ENCODE data around the gene SH3RF3. TPM values are rescaled to one million over a fixed set of nuclear protein-coding genes. Genes with fewer than 3 reads are reported as not detected.

SH3RF3 gene
- total RNA-seq, 1 experiment from 2014 or later, result 0.30 TPM

DNA sequence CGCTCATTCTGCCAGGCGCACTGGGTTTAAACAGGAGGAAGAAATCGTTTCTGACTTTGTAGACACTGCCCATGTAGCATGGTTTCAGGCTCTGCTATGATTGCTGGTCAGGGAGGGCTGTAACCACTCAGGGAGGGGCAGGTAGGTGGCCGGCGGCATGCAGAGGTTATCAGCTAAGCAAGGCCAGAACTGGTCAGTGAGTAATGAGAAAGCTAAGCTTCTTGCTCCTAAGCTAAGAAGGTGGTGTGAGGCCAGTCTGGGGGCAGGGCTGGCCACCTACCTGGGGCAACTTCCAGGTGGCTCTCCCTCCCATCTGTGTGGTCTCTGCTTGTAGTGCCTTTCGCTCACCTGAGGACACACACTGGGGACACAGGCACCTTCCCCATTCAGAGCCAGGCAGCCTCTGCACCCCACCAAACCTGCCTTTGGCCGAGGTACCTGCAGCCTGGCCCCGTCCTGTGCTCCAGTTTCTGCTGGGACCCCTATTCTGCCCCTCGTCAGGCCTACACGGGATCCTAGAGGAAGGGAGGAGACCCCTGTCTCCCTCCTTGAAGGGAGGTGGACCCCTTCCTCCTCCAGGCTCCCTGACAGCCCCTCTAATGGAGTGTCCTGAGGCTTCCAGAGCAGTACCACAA is 288.8 kb downstream of the SH3RF3 start:
- Histone ChIP-seq H3K27me3 (no peaks in the 10 kb centered on the region; the same call in 1 of the 2 replicates), H3K9me3 (replicated peaks) (no peaks in the 10 kb centered on the region), H3K36me3 (no peaks in the 10 kb centered on the region), H3K4me1 (peaks cover 12% of the 10 kb centered on the region), H3K27ac (no peak overlapping the region), H3K4me3 (no peak overlapping the region)
- no peak for DNase-seq

DNA sequence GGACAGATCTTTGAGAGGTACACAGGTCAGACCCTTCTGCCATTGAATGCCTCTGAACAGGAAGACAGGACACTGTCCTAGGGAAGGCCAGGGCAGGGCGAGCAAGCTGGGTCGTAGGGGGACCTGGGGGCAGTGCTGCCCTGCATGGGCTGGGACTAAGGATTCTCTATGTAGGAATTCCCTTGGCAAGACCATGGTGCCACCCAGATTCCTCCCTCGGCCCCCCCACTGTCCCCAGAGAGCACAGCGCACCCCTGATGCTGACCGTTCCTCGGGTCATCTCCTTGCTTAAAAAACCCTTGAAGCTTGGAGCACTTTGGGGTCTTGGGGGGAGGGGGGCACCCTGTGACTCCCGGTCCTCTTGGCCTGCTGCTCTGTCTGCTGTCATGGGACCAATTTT is 289.7 kb downstream of the SH3RF3 start:
- no peaks in the 10 kb centered on the region for H3K9me3 ChIP-seq (replicated peaks)
- no peaks in the 10 kb centered on the region; the same call in 1 of the 2 replicates for H3K27me3 ChIP-seq
- H3K27ac ChIP-seq, result no peak overlapping the region
- no peak overlapping the region for H3K4me3 ChIP-seq
- peaks cover 13% of the 10 kb centered on the region for H3K4me1 ChIP-seq
- H3K36me3 ChIP-seq, result no peaks in the 10 kb centered on the region
- DNase-seq, result no peak

DNA sequence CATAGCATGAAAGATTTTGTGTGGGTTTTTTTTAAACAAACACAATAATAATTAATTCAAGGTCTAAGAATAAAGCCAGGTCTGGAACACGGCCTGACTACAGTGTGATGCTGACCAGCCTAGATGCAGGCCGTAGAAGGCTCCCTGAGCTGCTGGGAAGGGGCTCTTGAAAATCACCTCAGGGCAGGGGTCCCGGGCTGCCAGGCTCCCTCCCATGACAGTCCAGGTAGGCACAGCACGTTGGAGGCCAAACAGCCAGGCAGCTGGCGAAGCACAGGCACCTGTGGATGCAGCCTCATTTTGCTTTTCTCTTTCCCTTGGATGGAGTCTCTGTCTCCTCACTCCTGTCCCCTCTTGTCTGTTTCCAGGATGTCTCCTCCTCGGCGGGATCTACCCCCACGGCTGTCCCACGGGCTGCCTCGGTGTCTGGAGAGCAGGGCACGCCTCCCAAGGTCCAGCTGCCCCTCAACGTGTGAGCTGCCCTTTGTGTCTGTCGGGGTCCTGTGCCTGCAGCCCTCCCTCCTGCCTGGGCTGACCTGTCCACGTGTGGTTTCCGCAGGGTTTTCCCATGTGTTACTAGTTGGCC is 290.3 kb downstream of the SH3RF3 start:
- Histone ChIP-seq H3K9me3 (replicated peaks) (no peaks in the 10 kb centered on the region), H3K4me1 (peaks cover 13% of the 10 kb centered on the region), H3K4me3 (no peak overlapping the region), H3K27me3 (no peaks in the 10 kb centered on the region; the same call in 1 of the 2 replicates), H3K36me3 (no peaks in the 10 kb centered on the region), H3K27ac (no peak overlapping the region)
- no peak for DNase-seq

DNA sequence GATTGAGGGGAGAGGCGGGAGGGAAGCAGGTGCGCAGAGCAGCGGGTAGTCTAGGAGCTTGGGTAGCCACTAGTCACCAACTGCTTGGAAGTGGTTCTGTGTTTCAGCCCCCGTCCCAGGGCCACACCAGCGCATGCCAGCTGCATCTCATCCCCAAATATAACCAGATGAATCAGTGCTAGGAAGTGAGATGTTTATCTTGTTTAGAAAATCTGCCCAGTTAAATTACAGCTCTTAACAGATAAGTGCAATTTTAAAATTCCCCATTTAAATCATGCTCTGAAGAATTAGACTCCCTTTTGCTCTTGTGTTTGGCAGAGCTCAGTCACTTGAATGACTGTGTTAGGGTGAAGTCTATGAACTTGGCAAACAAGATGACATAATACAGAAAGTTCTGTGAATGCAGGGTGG is 291.0 kb downstream of the SH3RF3 start:
- DNase-seq, result no peak
- no peaks in the 10 kb centered on the region for H3K9me3 ChIP-seq (replicated peaks)
- H3K36me3 ChIP-seq, result no peaks in the 10 kb centered on the region
- no peak overlapping the region for H3K4me3 ChIP-seq
- H3K4me1 ChIP-seq, result peaks cover 13% of the 10 kb centered on the region
- no peaks in the 10 kb centered on the region; the same call in 1 of the 2 replicates for H3K27me3 ChIP-seq
- no peak overlapping the region for H3K27ac ChIP-seq

DNA sequence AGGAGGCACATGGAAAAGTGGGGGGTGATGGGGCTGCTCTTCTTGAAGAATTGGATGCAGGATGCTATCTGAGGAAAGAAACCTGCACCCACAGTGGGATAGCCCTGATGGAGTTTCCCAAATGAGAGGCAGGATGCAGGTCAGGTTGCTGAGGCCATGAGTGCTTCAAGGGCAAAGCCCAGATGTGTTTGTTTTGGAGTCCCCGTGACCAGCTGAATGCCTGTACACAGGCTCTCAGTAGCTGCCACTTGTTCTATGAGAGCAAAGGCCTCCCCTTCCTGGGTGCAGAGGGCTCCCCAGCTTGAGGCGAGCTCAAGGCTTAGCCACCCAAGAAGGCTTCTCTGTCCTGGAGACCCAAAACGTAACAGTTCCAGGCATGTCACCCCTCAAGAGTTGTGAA is 292.1 kb downstream of the SH3RF3 start:
- Histone ChIP-seq H3K4me3 (no peak overlapping the region), H3K9me3 (replicated peaks) (no peaks in the 10 kb centered on the region), H3K27ac (no peak overlapping the region), H3K4me1 (peaks cover 13% of the 10 kb centered on the region), H3K36me3 (no peaks in the 10 kb centered on the region), H3K27me3 (no peaks in the 10 kb centered on the region; the same call in 1 of the 2 replicates)
- DNase-seq, result no peak

DNA sequence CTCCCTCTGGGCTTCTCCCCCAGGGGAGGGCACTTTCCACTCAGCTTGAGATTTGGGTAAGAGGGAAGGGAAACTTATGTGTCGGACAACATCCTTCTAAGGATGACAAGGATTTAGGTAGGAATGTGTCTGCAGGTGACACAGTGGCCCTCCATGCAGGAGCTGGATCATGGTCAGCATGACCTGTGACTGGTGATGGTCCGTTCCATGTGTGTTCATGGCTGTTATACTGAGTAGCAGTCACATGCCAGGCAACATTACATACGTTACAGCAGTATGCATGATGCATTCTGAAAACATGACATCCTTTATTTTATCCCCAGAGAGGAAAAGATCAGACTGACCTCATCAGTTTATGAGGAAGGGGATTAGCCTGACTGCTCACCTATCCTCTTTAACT is 292.6 kb downstream of the SH3RF3 start:
- H3K36me3 ChIP-seq, result no peaks in the 10 kb centered on the region
- no peak for DNase-seq
- peaks cover 13% of the 10 kb centered on the region for H3K4me1 ChIP-seq
- no peak overlapping the region for H3K27ac ChIP-seq
- no peaks in the 10 kb centered on the region for H3K9me3 ChIP-seq (replicated peaks)
- H3K27me3 ChIP-seq, result no peaks in the 10 kb centered on the region; the same call in 1 of the 2 replicates
- no peak overlapping the region for H3K4me3 ChIP-seq

DNA sequence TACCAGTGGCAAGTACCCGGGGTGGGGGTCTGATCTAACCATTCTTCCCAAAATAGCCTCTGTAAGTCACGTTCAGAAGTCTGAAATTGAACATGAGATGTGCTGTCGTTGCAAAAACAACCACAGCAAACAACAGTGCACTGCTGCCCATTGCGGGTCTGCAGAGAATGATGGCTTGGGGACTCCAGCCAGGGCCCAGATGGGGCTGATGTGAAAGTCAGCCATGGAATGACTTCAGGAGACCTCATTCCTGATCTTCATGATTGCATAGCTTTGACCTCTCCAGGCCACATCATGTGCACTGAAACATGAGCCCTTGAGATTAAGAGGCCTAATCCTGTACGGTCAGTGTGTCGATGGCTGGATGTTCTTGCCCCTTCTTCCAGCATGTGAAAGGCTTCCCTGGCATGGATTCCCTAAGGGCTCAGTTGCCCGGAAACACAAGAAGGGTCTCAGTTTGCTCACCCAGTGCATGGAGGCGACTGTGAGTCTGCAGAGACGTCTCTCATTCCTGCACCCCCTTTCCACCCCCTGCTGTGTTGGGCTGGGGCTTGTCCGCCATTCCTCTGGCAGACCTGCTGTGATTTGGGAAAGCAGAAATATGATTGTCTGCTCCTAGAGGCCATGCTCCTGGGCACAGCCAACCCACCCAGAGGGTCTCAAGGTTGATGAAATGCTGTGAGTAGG is 293.2 kb downstream of the SH3RF3 start:
- Histone ChIP-seq H3K27me3 (no peaks in the 10 kb centered on the region; the same call in 1 of the 2 replicates), H3K4me3 (no peak overlapping the region), H3K9me3 (replicated peaks) (no peaks in the 10 kb centered on the region), H3K36me3 (no peaks in the 10 kb centered on the region), H3K4me1 (peaks cover 13% of the 10 kb centered on the region), H3K27ac (no peak overlapping the region)
- DNase-seq, result peak in 1 of 2 experiments; percentile 29

DNA sequence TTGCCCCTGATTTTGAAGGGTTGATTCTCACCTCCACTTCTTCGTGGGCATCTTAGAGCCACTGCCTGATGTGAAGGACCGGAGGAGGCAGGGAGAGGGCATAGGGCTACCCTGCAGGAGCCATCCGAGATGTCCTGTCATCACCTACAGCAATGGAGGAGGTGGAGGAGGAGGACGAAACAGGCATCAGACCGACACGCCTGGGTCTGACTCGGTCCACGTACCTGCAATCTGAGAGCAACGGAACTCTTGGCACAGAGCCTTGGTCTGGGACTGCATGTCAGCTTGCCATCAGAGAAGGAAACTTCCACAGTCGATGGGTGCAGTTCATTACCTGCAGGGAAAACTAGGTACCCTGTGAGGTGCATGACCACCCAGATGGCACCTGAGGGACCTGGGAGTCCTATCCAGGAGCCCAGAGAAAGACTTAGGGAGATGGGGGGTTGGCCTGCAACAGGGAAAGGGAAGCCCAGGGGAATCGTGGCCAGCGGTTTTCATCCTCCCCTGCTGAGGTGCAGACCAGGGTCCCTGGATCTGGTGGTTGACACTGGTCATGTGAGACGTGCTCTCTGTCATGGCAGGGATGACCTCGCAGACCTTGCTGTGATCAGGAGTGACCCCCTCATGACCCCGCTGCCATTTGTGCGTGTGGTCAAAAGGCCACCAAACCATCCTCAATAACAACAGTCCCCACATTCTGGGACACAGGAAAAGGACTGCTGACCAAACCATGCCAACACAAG is 293.9 kb downstream of the SH3RF3 start:
- peaks cover 13% of the 10 kb centered on the region for H3K4me1 ChIP-seq
- no peak for DNase-seq

DNA sequence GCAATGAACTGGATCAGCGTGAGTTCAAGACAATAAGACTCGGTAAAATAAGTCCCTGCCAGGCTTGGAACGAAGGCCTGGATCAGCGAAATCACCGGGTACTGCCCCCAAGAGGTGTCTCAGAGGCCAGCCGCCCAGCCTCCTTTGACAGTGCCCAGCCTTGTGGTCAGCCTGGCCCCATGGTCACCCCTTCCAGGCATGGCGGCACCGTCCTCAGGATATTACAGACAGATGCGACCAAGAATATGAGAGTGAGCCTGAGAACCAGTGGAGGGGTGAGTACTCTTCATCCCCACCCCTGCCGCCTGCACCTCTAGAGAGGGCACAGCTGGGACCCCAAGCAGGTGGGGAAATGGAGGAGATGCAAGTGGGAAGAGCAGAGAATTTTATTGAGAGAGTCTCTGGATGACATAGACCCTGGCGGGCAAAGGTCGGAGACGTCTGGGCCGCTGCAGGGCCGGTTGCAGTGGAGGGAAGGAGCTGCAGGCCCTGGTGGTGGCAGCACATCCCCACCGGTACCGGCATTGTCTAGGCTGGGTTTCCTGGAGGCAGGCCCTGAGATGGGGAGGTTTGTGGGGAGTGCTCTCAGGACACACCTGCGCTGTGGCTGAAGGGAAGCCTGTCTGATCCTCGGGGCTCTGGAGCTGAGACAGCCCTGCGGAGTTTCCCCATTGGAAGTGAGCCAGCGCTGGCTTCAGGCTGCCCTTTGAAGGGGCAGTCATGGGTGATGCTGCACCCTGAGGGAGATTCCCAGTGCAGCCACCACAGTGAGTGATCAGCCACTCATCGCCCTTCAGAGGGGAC is 294.8 kb downstream of the SH3RF3 start:
- H3K27ac ChIP-seq, result no peak overlapping the region
- H3K4me3 ChIP-seq, result no peak overlapping the region
- no peaks in the 10 kb centered on the region for H3K27me3 ChIP-seq
- no peak for DNase-seq
- no peaks in the 10 kb centered on the region for H3K36me3 ChIP-seq
- peaks cover 13% of the 10 kb centered on the region for H3K4me1 ChIP-seq
- no peaks in the 10 kb centered on the region for H3K9me3 ChIP-seq (replicated peaks)

More for the DNA sequence above, 293.9 kb downstream of the SH3RF3 start:
- Histone ChIP-seq H3K27me3 (no peaks in the 10 kb centered on the region; the same call in 1 of the 2 replicates), H3K9me3 (replicated peaks) (no peaks in the 10 kb centered on the region), H3K36me3 (no peaks in the 10 kb centered on the region), H3K4me3 (no peak overlapping the region), H3K27ac (no peak overlapping the region)

DNA sequence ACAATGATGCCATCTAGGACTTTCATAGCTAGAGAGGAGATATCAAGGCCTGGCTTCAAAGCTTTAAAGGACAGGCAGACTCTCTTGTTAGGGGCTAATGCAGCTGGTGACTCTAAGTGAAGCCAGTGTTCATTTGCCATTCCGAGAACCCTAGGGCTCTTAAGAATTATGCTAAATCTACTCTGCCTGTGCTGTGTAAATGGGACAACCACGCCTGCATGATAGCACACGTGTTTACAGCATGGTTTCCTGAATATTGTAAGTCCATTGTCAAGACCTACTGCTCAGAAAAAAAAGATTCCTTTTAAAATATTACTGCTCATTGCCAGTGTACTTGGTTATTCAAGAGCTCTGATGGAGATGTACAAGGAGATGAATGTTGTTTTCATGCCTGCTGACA is 296.4 kb downstream of the SH3RF3 start:
- H3K36me3 ChIP-seq, result no peaks in the 10 kb centered on the region
- peaks cover 13% of the 10 kb centered on the region for H3K4me1 ChIP-seq
- no peak for DNase-seq
- no peak overlapping the region for H3K27ac ChIP-seq
- no peaks in the 10 kb centered on the region for H3K27me3 ChIP-seq
- H3K4me3 ChIP-seq, result no peak overlapping the region
- H3K9me3 ChIP-seq (replicated peaks), result no peaks in the 10 kb centered on the region

DNA sequence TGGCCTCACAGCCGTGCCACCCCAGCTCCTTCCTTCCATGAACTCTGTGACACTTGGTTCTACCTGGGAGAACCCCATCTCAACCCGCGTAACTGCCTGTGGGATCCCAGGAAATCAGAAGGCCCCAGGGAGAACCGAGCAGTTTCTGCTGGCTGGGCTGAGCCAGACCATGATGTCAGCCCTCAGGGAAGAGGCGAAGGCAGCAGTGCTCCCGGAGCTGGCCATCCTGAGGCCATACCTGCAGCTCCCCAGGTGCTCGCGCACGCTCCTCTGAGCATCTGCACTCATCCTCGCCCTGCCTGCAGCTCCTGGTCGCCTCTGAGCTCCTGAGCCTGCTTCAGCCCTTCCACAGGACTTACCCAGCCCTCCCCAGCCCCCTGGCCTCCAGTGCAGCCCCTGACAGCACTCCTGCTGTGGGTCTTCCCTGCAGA is 298.7 kb downstream of the SH3RF3 start:
- H3K4me1 ChIP-seq, result peaks cover 3% of the 10 kb centered on the region; the same call in 1 of the 2 replicates
- no peaks in the 10 kb centered on the region for H3K36me3 ChIP-seq
- no peaks in the 10 kb centered on the region for H3K27me3 ChIP-seq
- no peak overlapping the region for H3K4me3 ChIP-seq
- no peak for DNase-seq
- H3K9me3 ChIP-seq (replicated peaks), result no peaks in the 10 kb centered on the region
- H3K27ac ChIP-seq, result no peak overlapping the region

DNA sequence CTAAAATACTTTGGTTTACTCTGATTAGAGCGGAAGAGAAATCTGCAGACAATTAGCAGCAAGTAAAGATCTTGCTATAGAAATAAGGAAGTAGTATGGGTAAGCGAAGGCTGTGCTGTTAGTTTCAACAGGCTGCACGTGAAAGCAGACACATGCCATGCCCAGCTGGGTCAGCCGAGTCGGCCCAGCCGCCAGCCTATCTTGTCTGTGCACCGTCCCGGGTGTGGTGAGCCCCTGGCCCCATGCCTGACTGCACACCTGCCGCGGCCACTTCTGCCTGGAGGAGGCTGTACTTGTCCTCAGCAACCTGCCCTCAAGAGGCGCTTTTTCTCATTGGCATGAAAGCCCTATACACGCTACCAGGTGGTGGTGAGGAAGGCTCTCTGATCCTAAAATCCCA is 299.3 kb downstream of the SH3RF3 start:
- H3K27ac ChIP-seq, result no peak overlapping the region
- H3K27me3 ChIP-seq, result no peaks in the 10 kb centered on the region
- no peak for DNase-seq
- no peak overlapping the region for H3K4me3 ChIP-seq
- no peaks in the 10 kb centered on the region for H3K36me3 ChIP-seq
- H3K9me3 ChIP-seq (replicated peaks), result no peaks in the 10 kb centered on the region
- H3K4me1 ChIP-seq, result no peaks in the 10 kb centered on the region

DNA sequence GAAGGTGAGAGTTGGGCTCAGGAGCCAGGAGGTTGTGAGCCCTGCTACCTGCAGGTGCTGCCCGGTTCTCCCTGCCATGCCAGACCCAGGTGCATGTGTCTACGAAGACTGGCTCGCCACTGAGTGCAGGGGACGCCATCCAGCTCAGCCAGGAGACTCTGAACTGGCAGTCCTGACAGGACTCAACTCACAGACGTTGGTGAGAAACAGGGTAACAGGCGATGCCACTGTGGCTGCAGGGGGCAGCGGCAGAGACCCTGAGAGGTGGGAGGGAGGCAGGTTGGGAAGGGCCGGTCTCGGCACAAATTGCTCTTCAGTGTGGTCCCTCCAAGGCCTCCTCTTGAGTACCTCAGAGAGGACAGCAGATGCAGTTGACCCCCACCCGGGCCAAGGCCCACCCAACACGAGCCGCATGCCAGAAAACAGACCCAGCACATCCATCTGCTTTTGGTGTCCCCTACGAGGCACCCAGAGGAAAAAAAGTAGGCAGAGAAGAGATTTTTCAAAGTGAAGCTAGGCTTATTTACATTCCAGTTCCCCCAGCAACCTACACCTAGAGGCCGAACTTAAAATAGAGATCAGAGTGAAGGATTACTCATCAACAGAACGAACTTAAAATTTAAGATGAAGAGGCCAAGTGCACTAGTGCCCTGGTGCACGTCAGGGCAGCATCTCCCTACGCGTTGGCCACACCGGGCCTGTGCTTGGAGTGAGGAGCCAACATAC is 300.0 kb downstream of the SH3RF3 start:
- H3K36me3 ChIP-seq, result no peaks in the 10 kb centered on the region
- no peaks in the 10 kb centered on the region for H3K9me3 ChIP-seq (replicated peaks)
- no peak for DNase-seq
- H3K27me3 ChIP-seq, result no peaks in the 10 kb centered on the region
- no peaks in the 10 kb centered on the region for H3K4me1 ChIP-seq
- no peak overlapping the region for H3K27ac ChIP-seq
- no peak overlapping the region for H3K4me3 ChIP-seq
